Stimulated activated CD8-positive, alpha-beta memory T cell treated with anti-CD3 and anti-CD28 coated beads, Interleukin-15, amount 100 ng/mL, for 4 hours (primary cell): ENCODE measurements around the gene WAPL.
"Not testable (repeated sequence)": the region's sequence is repeated elsewhere in the genome, so short reads cannot be mapped to it uniquely, and the experiment has no call there.

ENCODE experiments used
- DNase-seq, 2 donors: peaks; one replicate each; pipeline ENCODE4 v3.0.0-alpha.2; 2020; ENCODE audit warnings: low read depth in 2 of 2

Gene WAPL

GRCh38 chr10:86389441-86390193 lies 132.0 kb downstream of the WAPL start:
- DNase-seq = no peak

DNA sequence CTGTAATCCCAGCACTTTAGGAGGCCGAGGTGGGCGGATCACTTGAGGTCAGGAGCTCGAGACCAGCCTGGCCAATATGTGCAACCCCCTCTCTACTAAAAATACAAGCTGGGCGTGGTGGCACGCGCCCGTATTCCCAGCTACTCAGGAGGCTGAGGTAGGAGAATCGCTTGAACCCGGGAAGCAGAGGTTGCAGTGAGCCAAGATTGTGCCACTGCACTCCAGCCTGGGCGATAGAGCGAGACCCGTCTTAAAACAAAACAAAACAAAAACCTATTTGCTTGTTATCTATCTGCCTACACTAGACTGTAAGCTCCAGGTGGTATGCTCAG lies 132.5 kb downstream of the WAPL start:
- DNase-seq = not testable (repeated sequence)

GRCh38 chr10:86388119-86388704 lies 133.4 kb downstream of the WAPL start:
- DNase-seq = no peak

DNA sequence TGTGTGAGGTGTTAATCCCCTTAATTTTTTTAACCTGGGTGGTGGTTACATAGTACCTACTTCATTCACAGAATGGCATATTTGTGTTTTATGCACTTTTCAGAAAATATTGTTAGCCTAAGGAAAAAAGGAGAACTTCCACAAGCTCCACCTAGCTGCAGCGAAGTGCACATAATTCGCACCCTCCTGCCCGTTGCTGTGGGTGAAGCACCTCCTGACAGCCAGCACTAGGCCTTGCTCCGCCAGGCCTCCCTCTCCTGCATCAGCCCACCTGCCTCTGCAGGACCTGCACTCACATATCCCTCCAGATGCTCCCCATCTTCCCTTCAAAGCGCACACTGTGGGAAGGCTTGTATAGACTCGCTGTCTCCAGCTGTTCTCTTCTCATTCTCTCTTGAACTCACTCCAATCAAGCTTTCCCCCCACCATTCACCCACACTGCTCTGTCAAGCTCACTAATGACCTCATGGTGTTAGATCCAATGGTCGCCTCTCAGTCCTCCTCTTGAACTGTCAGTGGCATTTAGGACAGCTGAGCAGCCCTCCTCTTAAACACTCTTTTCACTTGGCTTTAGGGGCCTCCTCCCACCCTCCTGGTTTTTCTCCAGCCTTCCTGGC lies 134.3 kb downstream of the WAPL start:
- DNase-seq = no peak

- DNase-seq = no peak
These were observed 135.8 kb downstream of the WAPL start for GRCh38 chr10:86385806-86386205.
